DMS53 treated with DMSO at 0.1 percent for 48 hours (cell line): ENCODE measurements around the gene KRT32.
"Not testable (repeated sequence)": the region's sequence is repeated elsewhere in the genome, so short reads cannot be mapped to it uniquely, and the experiment has no call there.

ENCODE experiments used
- DNase-seq: peaks from one replicate; lab custom pipeline; 2025; ENCODE audit not compliant: unreplicated experiment; lab: John Stamatoyannopoulos, UW

The KRT32 gene

DNA sequence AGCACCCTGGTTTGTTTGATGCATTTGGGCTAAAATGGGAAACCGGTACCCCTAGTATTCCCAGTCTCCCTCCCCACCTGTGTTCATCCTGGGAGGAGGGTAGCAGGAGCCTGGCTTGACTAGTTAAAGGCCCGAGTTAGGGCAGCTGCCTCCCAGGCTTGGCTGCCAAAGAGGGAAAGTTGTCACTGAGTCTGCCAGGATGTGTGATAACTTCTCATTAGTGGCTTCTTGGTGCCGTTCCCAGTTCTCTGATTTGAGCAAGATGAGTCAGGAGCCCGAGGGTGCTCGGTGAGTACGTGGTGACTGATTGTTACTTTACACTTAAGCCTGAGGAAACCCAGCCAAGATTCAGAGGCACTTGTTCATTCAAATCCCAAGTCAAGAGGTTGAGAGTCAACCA is 2.5 kb downstream of the KRT32 start:
- DNase-seq = no peak

DNA sequence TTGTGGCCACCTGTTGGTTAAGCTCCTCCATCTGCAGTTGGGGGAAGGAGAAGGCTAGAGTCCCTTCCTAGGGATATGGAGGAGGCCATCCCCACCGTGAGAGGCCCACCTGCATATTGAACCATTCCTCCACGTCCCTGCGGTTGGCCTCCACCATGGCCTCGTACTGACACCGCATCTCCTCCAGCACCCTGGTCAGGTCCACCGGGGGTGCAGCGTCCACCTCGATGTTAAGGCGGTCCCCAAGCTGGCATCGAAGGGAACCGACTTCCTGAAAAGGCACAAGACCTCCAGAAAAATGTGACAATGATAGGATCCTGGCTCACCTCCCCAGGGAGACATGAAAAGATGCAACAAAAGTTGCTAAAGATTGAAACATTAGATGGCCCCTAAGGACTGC is 3.0 kb downstream of the KRT32 start:
- no peak for DNase-seq

DNA sequence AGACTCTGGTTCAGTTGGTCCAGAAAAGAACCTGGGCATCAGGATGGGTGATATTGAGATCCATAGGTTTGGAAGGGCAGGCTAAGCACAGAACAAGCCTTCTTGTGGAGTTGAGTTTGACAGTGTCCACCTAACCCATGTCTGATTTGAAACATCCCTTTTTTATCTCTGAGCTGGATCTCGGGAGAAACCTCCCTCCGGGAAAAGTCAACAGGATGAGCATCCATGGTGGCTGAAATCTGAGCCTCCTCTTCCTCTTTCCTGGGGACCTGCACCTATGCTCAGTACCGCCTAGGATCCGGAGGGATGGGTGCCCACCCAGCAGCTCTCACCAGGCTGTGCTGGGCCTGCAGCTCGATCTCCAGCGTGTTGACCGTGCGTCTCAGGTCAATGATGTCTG is 3.4 kb downstream of the KRT32 start:
- DNase-seq = no peak

DNA sequence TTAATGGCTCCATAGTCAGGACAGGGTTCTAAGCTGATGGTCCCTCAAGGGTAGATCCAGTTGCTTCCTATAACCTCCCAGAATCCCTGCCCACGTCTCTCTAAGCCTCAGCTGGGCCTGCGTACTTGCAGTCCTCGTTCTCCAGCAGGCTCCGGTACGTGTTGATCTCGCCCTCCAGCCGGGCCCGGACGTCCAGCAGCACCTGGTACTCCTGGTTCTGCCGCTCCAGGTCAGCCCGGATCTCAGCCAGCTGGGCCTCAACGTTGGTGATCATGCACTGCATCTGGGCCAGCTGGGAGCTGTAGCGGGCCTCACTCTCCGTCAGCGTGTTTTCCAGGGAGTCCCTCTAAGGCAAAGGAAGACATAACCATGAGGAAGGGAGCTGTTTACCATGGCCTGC is 4.5 kb downstream of the KRT32 start:
- no peak for DNase-seq

DNA sequence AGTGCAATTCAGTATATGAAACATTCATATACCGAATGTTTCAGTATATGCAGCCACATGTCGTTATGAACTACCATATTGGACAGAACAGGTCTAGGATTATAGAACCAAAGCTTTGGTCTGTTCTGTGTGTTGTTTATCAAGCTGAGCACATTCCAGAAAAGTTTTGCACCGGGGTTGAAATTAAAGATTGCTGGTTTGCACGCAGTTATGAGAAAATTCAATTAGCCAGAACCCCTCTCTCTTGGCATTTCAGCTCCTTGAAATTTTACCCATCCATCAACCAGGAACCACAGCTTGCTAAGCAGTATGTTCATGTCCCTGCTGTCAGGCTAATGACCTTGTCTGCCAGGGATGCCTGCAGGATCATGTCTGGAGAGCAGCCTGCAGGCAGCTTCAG is 9.5 kb downstream of the KRT32 start:
- no peak for DNase-seq

DNA sequence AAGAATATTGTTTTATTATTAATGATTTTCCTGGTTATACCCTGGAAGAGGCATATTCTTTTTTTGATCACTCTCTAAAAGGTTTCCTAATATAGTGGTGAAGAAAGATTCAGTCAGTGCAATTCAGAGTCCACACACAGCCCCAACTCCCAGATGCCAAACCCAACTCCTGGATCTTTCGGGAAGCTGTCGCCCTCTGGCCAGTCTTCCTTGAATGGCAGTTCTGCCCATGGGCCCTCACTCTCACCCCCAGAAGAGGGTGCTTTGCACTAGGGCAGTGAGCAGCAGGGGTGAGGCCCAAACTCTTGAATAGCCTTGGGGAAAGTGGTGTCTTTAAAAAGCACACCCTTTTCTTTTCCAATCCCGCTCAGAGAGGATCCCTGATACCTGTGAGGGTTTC is 11.0 kb downstream of the KRT32 start:
- DNase-seq = no peak

DNA sequence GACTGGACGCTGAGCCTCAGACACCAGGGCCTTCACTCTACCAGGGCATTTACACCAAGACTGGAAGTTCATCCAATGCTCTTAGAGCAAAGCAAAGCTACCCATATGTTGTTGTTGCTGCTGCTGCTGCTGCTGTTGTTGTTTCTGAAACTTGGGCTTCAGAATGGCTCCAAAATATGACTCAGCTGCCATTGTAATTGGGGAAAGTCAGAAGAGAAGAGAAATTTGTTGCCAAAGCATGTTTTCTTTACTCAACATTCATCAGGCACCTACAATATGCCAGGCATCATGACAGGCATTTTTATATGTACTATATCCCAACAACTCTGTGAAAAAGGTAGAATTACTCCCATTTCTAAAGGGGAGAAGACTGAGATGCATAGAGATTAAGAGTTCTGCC is 11.9 kb downstream of the KRT32 start:
- no peak for DNase-seq

DNA sequence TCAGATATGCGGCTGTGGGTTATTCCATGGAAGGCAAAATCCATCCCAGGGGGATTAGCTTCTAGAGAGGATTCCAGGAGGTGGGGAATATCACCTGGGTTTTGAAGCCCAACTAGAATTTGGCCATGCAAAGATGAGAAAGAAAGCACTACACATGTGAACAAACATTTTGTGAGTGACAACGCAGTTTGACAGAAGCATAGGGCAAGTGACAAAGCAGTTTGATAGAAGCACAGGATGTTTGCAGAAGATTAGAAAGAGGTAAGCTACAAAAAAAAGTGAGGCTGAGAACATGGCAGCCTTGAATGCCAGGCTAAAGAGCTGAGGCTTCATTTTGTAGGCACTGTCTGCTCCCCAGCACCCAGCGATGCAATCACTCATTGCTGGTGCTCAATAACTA is 14.1 kb downstream of the KRT32 start:
- DNase-seq = no peak

DNA sequence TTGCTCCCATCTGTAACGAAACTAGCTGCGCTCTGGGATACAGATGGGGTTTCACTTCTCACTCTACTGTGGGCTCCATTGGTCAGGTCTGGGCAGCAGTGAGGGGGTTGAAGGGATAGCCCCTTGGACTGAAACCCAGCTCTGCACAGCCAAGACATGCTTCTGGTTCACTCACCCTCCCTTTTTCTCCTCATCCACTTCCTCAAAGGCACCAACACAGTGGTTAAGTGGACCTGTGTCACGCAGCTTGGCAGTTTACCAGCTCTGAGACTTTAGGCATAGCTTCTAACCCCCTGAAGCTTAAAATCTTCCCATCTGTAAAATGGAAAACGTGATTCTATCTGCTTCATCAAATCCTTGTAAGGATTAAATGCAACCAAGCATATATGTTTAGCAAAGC is 14.9 kb downstream of the KRT32 start:
- DNase-seq = no peak

DNA sequence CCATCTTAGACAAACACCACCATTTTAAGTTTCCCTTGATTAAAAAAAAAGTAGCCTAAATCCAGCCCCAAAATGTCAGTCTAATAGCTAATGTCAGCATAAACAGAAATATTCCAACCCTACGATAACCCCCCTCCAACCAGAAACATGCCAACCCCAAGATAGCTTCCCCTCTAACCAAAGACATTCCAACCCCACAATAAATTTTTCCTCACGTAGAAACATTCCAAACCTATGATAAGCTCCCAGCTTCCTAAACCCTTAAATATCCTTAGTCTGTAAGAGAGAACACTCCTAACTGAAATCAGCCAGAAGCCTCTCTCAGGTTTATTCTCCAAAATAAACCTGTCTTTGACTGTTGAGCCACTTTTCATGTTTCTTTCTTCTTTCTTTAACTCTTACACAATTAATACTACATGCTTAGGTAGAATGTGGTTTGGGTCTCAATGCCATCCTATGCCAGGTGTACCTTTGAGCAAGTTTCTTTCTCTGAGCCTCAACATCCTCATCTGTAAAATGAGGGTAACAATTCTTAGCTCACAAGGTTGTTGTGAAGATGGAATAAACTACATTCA is 15.9 kb downstream of the KRT32 start:
- DNase-seq = no peak

DNA sequence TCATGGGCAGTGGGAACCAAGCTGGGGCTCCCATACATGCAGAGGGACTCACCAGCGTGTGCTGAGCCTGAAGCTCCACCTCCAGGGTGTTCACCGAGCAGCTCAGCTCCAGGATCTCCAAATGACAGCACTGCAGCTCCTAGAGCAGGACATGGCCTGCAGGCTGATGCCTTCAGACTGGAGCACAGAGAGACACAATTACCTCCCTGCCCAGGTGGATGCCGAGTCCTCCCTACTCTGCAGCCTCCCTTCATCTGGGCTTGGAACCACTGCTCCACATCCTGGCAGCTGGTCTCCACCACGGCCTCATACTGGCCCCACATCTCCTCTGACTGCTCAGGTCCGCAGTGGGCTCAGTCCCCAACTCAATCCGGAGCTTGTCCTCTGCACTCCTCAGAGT is 18.2 kb downstream of the KRT32 start:
- no peak for DNase-seq

DNA sequence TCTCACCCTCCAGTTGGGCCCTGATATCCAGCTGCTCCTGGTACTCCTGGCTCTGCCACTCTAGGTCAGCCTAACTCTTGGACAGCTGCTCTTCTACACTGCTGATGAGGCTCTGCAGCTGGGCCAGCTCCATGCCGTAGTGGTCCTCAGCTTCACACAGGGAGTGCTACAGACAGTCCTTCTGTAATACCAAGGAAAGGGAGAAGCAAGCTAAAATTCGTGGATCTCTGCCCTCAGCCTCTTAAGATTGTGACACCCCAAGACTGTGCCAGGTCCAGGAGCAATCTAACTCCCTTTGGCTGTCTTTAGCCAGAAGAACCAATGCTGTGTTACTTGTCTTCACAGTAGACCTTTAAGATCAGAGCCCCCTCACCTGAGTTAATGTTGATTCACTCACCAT is 18.7 kb downstream of the KRT32 start:
- DNase-seq = no peak

DNA sequence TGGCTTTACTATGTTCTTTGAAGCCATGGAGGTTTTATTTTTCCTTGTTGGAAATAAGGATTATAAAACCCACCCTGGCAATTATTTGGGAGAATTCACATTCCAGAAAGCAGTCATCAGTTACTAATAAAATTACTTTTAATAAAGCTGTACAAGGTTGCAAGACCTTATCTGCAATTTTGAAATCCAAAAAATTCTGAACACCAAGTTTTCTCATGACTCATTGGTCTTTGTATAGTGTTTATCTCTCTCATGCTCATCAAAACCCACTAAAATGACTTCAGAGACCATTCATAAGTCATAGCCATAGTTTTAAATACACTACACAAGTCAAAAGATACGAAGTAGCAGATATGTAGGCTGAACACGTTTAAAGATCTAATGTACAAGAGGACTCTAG is 20.4 kb downstream of the KRT32 start:
- DNase-seq = no peak

DNA sequence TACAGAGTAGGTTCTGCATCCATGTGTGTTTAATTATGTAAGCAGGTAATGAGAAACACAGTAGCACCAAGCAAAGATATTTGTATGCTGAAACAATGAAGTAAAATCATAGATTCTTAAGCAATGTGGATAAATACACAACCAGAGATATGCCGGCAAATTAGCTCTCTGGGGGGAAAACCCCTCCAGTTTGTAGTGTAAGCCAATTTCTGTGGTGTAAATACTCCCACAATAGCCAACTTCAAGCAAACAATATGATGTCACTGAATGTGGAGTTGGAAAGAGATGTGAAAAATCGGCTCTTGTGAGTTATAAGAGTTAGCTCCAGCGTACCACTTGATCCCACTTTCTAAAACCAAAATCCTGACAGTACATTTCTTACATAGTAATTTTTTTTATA is 22.5 kb downstream of the KRT32 start:
- no peak for DNase-seq

DNA sequence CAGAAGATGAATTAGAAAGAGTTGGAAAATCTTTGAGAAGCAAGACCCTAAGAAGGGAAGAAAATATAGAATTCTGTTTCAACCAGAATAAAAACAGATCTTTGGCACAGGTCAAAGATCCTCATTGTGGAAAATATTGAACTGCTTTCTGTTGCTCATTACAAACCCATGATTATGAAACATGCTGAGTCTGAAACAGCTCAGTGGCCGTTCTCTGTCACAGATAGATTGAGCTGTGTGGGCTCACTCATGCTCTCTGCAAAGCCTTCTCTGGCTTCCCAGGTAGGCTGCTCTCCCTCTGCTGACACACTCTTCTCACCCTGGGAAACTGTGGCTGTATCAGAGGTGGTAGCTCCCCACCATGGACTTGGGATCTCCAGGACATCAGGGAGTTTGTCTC is 23.0 kb downstream of the KRT32 start:
- DNase-seq = no peak

DNA sequence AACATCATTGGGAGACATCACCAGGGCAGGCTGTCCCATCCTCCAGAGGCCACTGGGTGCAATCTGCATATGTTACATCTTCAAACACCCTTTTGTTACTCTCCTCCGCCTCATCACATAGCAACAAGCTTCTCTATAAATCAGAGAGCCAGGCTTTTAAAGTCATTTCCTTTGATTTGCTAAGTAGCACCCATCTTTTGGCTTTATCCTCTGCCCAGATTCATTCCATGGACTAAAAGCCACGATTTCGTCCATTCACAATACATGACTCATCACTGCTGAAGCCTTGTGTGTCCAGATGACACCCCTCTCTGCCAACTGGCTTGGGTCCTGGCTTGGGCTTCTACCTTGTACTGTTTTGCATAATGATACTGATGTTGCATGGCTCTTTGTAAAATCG is 24.4 kb downstream of the KRT32 start:
- DNase-seq = no peak

DNA sequence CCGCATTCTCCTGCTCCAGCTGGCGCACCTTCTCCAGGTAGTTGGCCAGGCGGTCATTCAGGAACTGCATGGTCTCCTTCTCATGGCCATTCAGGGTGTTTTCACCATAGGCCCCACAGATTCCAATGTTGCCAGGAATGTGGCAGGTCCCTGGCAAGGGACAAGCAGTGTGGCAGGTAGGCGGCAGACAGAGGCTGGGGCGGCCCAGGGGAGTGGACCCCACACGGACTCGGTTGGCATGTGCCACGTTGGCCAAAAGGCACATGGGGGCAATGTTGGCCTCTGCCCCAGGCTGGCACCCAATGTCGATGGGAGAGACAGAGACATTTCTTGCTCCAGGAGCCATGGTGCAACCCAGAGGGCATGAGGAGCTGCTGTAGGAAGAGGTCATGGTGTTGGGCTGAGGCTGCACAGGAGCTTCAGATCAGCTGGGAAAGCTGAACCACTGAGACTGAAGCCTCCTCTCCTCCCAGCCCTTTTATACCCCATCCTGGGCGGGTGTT is 26.6 kb downstream of the KRT32 start, which contains the start of gene KRT38:
TSS of gene KRT38 (minus strand) at position 453 of the 503 bp plus-strand sequence. CDS start at position 391, 62 bp downstream.
- DNase-seq = no peak

DNA sequence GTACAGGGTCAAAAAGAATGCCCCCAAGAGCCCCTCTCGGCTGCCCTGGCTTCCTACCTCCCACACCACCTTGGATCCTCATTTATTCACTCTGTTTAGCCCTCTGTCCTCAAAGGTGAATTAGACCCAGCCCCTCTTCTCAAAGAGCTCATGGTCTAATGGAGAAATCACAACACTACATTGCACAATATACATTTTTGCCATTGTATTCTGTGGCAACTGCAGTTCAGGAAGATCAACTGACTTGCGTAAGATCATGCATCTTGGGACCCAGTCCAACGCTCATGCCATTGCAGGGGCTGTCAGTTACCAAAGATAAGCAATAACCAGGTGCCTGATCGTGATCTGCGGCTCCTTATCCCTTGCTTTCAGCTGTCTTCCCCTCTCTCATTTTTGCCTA is 27.8 kb downstream of the KRT32 start:
- no peak for DNase-seq

DNA sequence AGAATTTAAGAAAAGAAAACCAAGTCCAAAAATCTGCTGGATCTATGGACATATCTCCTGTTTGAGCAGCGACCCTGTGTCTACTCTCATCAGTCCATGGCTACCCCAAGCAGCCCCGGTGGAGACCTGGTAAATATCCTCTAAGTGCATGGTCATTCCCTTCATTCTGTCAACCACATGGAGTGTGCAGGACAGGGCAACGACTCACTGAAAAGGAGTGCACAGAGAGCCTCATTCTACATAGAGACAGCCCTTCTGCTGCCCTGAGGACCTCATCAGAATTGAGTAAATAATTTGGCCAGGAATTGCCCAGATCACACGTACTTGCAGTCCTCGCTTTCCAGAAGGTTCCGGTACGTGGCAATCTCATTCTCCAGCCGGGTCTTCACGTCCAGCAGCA is 29.4 kb downstream of the KRT32 start:
- DNase-seq = no peak

DNA sequence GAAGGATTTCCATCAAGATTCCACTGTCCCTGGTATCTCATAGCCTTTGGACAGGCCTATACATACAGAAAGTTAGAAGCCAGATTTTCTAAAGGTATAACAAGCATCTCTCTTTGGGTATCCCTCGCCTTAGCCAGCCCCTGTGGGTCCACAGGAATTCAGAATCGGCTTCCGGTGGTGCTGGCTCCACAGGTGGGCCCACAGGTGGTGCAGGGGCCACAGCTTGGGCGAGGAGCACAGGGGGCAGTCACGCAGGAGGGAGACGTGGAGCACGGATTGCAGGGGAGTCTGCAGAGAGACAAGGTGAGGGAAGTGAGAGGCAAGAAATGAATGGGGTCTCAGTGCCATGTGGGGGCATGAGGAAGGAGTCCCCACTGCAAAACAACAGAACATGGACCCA is 29.9 kb downstream of the KRT32 start:
- DNase-seq = no peak

DNA sequence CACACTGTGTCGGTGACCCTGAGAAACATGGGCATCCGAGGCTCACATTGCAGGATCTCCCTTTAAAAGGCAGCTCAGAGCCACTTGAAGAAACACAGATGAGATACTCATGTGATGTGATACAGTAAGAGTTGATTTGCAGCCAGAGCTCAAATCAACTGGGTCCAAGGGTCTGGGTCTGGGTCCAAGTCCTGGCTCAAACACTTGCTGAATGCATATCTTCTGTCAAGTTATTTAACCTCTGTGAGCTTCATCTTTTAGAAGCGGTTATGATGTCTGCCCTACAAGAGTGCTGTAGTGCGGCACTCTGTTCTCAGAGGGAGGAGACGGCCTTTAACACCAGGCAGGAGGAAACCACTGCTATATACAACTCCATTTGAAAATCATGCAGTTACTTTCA is 32.8 kb downstream of the KRT32 start:
- DNase-seq = no peak

DNA sequence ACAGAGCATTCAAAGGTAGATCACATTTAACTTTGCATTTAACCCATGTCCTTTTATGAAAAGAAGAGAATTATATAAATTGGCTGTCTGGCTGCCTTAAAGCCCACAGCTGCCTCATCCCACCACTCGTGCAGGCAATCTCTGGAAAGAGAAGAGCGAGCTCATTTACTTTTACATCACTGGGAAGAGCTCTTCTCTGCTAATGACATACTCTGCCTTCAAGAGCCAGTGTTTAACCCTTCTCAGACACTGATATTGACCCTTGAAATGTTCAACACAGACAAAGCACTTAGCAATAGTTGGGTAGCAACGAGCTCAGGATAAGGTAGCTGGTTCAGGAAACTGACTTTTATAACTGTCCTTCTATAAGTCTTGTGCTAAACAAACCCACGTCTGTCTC is 33.2 kb downstream of the KRT32 start:
- DNase-seq = no peak

DNA sequence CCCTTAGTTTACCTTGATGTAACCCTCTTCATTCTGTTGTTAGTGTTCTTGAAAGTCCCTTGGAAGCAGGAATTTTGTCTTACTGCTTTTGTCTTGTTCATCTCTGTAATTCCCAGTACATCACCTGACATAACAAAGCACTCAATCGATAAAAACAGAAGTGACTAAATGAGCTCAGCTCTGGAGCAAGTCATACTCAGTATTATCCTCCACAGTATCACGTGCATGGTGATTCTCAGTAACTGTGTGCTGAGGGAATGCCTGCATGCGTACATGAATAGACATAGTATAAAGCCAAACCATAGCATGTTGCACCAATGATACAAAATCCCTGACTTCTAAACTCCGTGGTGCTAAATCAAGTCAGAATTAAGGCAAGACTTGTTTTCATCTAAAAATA is 33.6 kb downstream of the KRT32 start:
- DNase-seq = no peak

DNA sequence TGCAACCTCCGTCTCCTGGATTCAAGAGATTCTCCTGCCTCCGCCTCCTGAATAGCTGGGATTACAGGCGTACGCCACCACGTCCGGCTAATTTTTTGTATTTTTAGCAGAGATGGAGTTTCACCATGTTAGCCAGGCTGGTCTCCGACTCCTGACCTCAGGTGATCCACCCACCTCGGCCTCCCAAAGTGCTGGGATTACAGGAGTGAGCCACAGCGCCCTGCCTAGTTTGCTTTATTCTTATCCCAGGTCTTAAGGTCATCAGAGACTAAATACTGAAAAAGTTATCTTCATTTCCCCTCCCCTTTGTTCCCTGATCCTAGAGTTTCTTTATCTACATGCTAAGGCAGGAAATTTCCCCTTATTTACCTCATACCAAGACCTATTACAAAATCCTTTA is 36.8 kb downstream of the KRT32 start:
- not testable (repeated sequence) for DNase-seq
